NCI-H1092 treated with DMSO at 0.1 percent for 48 hours (cell line): ENCODE measurements around the gene CRHR1.

Experiments used
- DNase-seq: peaks from one replicate; lab custom pipeline; 2025; lab: John Stamatoyannopoulos, UW

CRHR1 gene

GRCh38 chr17:45790296-45790922, 6.3 kb downstream of the CRHR1 start:
- no peak for DNase-seq

GRCh38 chr17:45791041-45791582, 7.0 kb downstream of the CRHR1 start:
- no peak for DNase-seq

- DNase-seq = no peak
Measured at GRCh38 chr17:45791935-45792334, 7.8 kb downstream of the CRHR1 start.

DNA sequence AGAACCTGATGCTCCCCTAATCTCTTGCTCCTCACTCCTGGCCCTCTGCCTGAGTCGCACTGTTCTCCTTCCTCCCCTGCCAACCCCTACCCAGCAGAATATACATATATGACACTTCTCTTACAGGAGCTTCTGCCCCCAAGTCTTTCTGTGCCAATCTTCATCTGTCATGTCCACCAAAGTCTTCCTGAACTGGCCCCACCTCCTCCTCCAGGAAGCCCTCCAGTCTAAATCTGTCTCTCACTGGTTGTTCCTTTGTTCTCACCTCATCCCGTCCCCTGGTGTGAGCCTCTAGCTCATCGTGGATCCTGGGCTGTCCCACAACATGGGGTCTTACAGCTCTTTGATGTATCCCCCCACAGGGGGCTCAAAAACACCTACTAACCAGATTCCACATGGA, 8.3 kb downstream of the CRHR1 start:
- DNase-seq = no peak

DNA sequence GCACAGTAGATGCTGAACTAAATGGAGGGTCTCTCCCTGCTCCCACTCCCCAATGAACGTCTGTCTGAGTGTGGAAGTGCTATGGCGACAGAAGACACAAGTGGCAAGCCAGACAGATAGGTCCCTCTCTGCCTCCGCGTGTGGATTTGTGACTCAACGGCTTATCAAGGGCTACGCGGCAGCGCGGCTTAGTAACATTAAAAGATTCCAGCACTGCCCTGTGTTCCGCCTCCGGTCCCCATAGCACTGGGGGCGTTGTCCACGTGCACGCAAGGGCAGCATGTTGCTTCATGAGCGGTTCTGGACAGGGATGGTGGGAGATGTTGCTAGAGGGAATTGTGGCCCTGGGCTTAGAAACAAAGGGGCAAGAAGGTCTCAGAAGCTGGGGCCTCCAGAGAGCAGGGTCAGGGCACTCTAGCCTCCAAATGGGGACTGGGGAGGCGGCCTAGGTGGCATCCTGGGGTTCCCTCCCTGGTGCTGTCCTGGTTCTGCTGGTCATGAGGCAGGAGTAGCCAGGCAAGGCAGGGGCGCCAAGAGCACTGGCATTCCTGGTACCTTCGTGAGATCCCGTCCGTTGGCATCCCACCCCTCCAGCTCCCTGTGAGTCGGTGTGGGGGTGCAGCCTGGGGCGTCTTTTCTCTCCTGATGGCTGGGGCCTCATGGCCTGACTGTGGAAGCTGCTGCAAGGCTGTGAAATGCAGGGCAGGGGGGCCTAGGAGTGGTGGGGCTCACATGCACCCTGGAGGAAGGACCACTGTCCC, 9.1 kb downstream of the CRHR1 start:
- no peak for DNase-seq

DNA sequence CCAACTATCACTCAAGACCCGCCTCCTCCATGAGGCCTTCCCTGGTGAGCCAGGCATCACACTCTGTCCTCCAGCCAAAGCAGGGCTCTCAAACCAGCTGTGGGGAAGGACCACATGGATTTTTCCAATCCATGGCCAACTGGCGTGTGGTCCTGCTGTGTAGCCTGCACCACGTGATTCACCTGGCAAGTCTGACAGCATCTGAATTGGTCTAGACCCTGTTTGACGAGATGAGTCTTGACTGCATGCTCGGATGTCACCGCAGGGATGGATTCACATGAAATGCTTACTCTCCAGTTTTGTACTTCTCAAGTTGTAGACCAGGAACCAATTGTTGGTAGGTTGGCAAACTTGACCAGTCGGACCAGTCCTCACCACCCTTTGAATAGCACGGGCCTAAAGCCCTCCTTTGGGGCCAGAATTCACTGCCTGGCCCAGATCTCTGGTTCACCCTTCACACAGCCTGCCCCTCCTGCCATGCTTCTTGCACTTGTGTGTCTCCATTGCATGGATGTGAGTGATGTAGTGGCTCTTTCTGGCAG, 9.9 kb downstream of the CRHR1 start:
- no peak for DNase-seq

- no peak for DNase-seq
Measured at GRCh38 chr17:45794840-45795239, 10.7 kb downstream of the CRHR1 start.

GRCh38 chr17:45800816-45801215, 16.7 kb downstream of the CRHR1 start:
- no peak for DNase-seq

- no peak for DNase-seq
Measured at GRCh38 chr17:45801421-45801820, 17.3 kb downstream of the CRHR1 start.

GRCh38 chr17:45808845-45809244, 24.7 kb downstream of the CRHR1 start:
- DNase-seq = no peak

GRCh38 chr17:45809499-45809898, 25.4 kb downstream of the CRHR1 start:
- DNase-seq = no peak

GRCh38 chr17:45812102-45812501, 28.0 kb downstream of the CRHR1 start:
- peak; percentile 38 for DNase-seq

DNA sequence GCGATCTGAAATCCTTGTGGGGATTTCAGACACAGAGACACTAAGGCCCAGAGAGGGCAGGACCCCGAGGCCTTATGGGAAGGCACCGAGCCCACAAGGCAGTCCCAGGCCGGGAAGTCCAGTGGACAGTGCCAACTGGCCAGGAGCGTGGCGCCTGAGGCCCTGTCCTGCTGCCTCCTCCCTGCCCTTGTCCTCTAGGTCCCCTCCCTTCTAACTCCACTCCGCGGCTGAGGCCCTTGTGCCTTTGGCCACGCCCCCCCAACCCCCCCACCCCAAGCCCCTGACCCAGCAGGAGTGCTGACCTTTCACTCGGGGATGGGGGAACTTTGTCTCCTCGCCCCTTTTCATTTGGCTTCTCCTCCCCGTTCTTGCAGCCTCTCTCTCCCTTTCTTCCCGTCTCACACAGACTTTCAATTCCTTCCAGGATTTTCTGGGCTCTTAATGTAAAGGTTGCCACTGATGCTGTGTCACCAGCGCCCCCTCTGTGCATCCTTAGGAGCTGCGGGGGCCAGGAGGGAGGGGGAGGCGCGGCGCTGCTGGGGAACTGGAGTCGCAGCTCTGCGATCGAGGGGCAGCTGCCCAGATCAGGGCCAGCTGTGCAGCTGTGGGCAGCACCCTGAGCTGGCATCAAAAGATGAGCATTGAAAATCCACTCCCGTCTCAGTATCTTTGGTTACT, 29.1 kb downstream of the CRHR1 start:
- DNase-seq = no peak

GRCh38 chr17:45814622-45815606, 30.8 kb downstream of the CRHR1 start:
- peak; percentile 31 for DNase-seq

DNA sequence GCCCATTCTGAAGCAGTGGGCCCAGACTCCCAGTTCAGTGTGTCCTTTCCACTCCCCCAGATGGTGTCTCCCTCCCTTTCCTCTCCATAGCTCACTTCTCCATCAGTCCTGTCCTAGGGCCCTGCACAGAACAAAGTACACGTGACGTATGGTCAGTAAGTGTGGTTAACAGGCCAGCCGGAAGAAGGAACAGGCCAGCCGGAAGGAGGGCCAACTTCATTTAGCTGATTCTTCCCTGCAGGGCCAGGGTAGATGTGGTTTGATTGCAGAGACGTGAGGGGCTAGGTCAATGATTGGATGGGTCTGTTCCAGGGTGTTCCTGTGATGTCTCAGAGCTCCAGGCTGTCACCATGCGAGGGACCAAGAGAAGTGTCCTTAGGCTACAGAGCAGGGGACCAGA, 31.6 kb downstream of the CRHR1 start:
- DNase-seq = no peak

DNA sequence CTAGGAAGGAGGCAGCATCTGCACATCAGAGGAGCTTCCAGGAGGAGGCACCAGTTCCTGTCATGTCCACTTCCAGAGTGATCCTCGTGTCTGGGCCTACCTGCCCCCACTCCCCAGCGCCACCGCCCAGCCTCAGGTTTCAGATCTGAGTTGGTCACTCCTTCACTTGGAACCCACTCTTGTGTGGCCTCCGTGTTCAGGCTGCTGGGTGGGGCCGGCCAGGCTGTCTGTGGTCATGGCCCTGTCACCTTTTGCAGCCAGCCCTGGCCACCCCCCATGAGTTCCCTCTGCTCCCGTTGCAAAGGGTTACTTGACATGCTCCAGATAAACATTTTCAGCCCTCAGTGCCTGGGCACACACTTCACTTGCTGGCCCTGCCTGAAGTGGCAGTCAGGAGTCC, 33.9 kb downstream of the CRHR1 start:
- no peak for DNase-seq

- no peak for DNase-seq
Measured at GRCh38 chr17:45818699-45819098, 34.6 kb downstream of the CRHR1 start.

- no peak for DNase-seq
Measured at GRCh38 chr17:45819632-45820031, 35.5 kb downstream of the CRHR1 start.

DNA sequence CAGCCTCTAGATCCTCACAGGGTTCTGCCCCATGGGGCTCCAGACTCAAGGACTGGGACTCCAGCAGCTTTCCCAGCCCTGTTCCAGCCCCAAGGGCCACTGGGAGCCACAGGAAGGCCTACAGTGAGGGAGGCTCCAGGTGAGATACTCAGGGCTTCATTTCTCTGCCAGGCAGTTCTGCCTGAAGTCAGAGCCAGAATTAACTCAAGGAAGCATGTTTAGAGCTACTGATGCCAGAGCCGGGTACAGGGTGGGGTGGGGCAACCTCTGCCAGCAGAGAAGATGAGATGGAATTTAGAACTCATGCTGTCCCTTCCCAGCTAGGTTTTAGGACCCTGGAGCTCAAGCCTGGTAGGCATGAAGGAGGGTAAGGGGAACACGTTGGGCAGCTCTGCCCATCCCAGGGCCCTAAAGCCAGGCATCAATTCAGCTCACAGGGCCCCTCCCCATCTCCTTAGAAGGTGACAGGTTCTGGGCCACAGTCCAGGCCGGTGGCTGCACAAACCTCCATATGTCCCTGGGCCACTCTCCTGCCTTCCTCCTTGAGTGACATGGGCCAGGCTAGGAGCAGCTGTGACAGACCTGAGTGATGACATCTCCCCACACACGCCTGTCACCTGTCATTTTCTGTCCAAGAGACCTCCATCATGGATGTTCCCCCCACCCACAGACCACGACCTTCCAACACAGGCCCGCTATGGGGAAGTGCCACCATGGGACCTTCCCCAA, 36.1 kb downstream of the CRHR1 start:
- DNase-seq = no peak

DNA sequence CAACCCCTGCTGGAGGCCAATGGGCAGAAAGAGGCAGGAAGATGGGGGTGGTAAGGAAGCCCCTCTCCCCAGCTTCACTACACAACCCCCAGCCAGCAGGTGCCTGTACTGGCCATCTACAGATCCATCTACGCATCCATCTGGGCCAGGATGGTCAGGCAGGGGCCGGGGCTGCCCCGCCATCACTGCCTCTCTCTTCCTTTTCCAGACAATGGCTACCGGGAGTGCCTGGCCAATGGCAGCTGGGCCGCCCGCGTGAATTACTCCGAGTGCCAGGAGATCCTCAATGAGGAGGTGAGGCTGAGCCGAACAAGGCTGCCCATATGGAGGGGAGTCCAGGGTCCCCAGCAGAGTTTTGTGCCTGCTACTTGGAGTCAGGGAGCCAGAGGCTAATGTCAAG, 37.0 kb downstream of the CRHR1 start:
- no peak for DNase-seq

- no peak for DNase-seq
Measured at GRCh38 chr17:45823598-45823997, 39.5 kb downstream of the CRHR1 start.
